ENCODE measurements around the gene CCDC141.

CCDC141 gene

GRCh38 chr2:178845566-178846457 lies 204.1 kb downstream of the CCDC141 start:
- no peaks in the 10 kb centered on the region for H3K4me1 ChIP-seq (ENCODE audit: control extremely low read depth in 1 of 4, control insufficient read depth in 4 of 4, insufficient read depth in 4 of 4, low read length in 3 of 4)
- no peaks in the 10 kb centered on the region for H3K36me3 ChIP-seq (ENCODE audit: control insufficient read depth in 4 of 4, insufficient read depth in 4 of 4, low read length in 3 of 4)
- no peak overlapping the region for H3K27ac ChIP-seq (ENCODE audit: insufficient read depth in 1 of 2, low read depth in 1 of 2, low read length in 2 of 2, poor library complexity in 1 of 2, severe bottlenecking in 2 of 2)
- no peaks in the 10 kb centered on the region for H3K27me3 ChIP-seq (replicated peaks in 2 of 5; ENCODE audit: control insufficient read depth in 4 of 5, insufficient read depth in 5 of 5, low read length in 4 of 5)
- no peak for DNase-seq
- ChIA-PET POLR2A (no interaction called here), CTCF (interaction anchor here (0.6 kb wide), 1 partner anchor 67 kb away, joined by 3 read pairs; no protein-coding TSS in a partner anchor)
- 86% methylated on average over 1 of the region's 2 CpGs for WGBS (ENCODE audit: insufficient coverage)
- no peaks in the 10 kb centered on the region for H3K9me3 ChIP-seq (ENCODE audit: control extremely low read depth in 1 of 5, control insufficient read depth in 4 of 5, insufficient read depth in 2 of 5, low read depth in 1 of 5, low read length in 4 of 5)
- no peak overlapping the region for H3K4me3 ChIP-seq (ENCODE audit: control insufficient read depth in 1 of 7, extremely low read depth in 1 of 7, insufficient read depth in 4 of 7, low read depth in 2 of 7, low read length in 6 of 7)

- no peak overlapping the region for H3K4me3 ChIP-seq (ENCODE audit: control insufficient read depth in 1 of 7, extremely low read depth in 1 of 7, insufficient read depth in 4 of 7, low read depth in 2 of 7, low read length in 6 of 7)
- ChIA-PET CTCF (no interaction called here), POLR2A (interaction anchor here (0.6 kb wide), 1 partner anchor 183 kb away, joined by 4 read pairs; no protein-coding TSS in a partner anchor)
- no peaks in the 10 kb centered on the region for H3K36me3 ChIP-seq (ENCODE audit: control insufficient read depth in 4 of 4, insufficient read depth in 4 of 4, low read length in 3 of 4)
- 100% methylated on average over 1 of the region's 2 CpGs for WGBS (ENCODE audit: insufficient coverage)
- H3K9me3 ChIP-seq (ENCODE audit: control extremely low read depth in 1 of 5, control insufficient read depth in 4 of 5, insufficient read depth in 2 of 5, low read depth in 1 of 5, low read length in 4 of 5): no peaks in the 10 kb centered on the region
- no peaks in the 10 kb centered on the region for H3K4me1 ChIP-seq (ENCODE audit: control extremely low read depth in 1 of 4, control insufficient read depth in 4 of 4, insufficient read depth in 4 of 4, low read length in 3 of 4)
- no peak overlapping the region for H3K27ac ChIP-seq (ENCODE audit: insufficient read depth in 1 of 2, low read depth in 1 of 2, low read length in 2 of 2, poor library complexity in 1 of 2, severe bottlenecking in 2 of 2)
- H3K27me3 ChIP-seq (replicated peaks in 2 of 5; ENCODE audit: control insufficient read depth in 4 of 5, insufficient read depth in 5 of 5, low read length in 4 of 5): no peaks in the 10 kb centered on the region
- no peak for DNase-seq
Observed at GRCh38 chr2:178844701-178845100, 205.2 kb downstream of the CCDC141 start.

GRCh38 chr2:178844269-178844668 lies 205.7 kb downstream of the CCDC141 start:
- ChIA-PET POLR2A (no interaction called here), CTCF (no interaction called here)
- DNase-seq: no peak

GRCh38 chr2:178843697-178844096 lies 206.2 kb downstream of the CCDC141 start:
- Histone ChIP-seq H3K27ac (ENCODE audit: insufficient read depth in 1 of 2, low read depth in 1 of 2, low read length in 2 of 2, poor library complexity in 1 of 2, severe bottlenecking in 2 of 2) (no peak overlapping the region), H3K36me3 (ENCODE audit: control insufficient read depth in 4 of 4, insufficient read depth in 4 of 4, low read length in 3 of 4) (no peaks in the 10 kb centered on the region), H3K27me3 (replicated peaks in 2 of 5; ENCODE audit: control insufficient read depth in 4 of 5, insufficient read depth in 5 of 5, low read length in 4 of 5) (no peaks in the 10 kb centered on the region), H3K4me3 (ENCODE audit: control insufficient read depth in 1 of 7, extremely low read depth in 1 of 7, insufficient read depth in 4 of 7, low read depth in 2 of 7, low read length in 6 of 7) (no peak overlapping the region), H3K9me3 (ENCODE audit: control extremely low read depth in 1 of 5, control insufficient read depth in 4 of 5, insufficient read depth in 2 of 5, low read depth in 1 of 5, low read length in 4 of 5) (no peaks in the 10 kb centered on the region), H3K4me1 (ENCODE audit: control extremely low read depth in 1 of 4, control insufficient read depth in 4 of 4, insufficient read depth in 4 of 4, low read length in 3 of 4) (no peaks in the 10 kb centered on the region)
- POLR2A ChIA-PET: no interaction called here
- no peak for DNase-seq
- CTCF ChIA-PET: no interaction called here
- no CpG with 5 or more reads among the region's 1 CpG for WGBS (ENCODE audit: insufficient coverage)

More at GRCh38 chr2:178844269-178844668, 205.7 kb downstream of the CCDC141 start:
- H3K4me1 ChIP-seq (ENCODE audit: control extremely low read depth in 1 of 4, control insufficient read depth in 4 of 4, insufficient read depth in 4 of 4, low read length in 3 of 4): no peaks in the 10 kb centered on the region
- H3K27ac ChIP-seq (ENCODE audit: insufficient read depth in 1 of 2, low read depth in 1 of 2, low read length in 2 of 2, poor library complexity in 1 of 2, severe bottlenecking in 2 of 2): no peak overlapping the region
- H3K36me3 ChIP-seq (ENCODE audit: control insufficient read depth in 4 of 4, insufficient read depth in 4 of 4, low read length in 3 of 4): no peaks in the 10 kb centered on the region
- WGBS (ENCODE audit: insufficient coverage): 94% methylated on average over 4 of the region's 4 CpGs
- H3K27me3 ChIP-seq (replicated peaks in 2 of 5; ENCODE audit: control insufficient read depth in 4 of 5, insufficient read depth in 5 of 5, low read length in 4 of 5): no peaks in the 10 kb centered on the region
- H3K9me3 ChIP-seq (ENCODE audit: control extremely low read depth in 1 of 5, control insufficient read depth in 4 of 5, insufficient read depth in 2 of 5, low read depth in 1 of 5, low read length in 4 of 5): no peaks in the 10 kb centered on the region
- H3K4me3 ChIP-seq (ENCODE audit: control insufficient read depth in 1 of 7, extremely low read depth in 1 of 7, insufficient read depth in 4 of 7, low read depth in 2 of 7, low read length in 6 of 7): no peak overlapping the region

GRCh38 chr2:178836807-178837206 lies 213.1 kb downstream of the CCDC141 start:
- POLR2A ChIA-PET: no interaction called here
- H3K27ac ChIP-seq (ENCODE audit: insufficient read depth in 1 of 2, low read depth in 1 of 2, low read length in 2 of 2, poor library complexity in 1 of 2, severe bottlenecking in 2 of 2): no peak overlapping the region
- H3K4me1 ChIP-seq (ENCODE audit: control extremely low read depth in 1 of 4, control insufficient read depth in 4 of 4, insufficient read depth in 4 of 4, low read length in 3 of 4): no peaks in the 10 kb centered on the region
- no peak overlapping the region for H3K4me3 ChIP-seq (ENCODE audit: control insufficient read depth in 1 of 7, extremely low read depth in 1 of 7, insufficient read depth in 4 of 7, low read depth in 2 of 7, low read length in 6 of 7)
- H3K9me3 ChIP-seq (ENCODE audit: control extremely low read depth in 1 of 5, control insufficient read depth in 4 of 5, insufficient read depth in 2 of 5, low read depth in 1 of 5, low read length in 4 of 5): no peaks in the 10 kb centered on the region
- H3K36me3 ChIP-seq (ENCODE audit: control insufficient read depth in 4 of 4, insufficient read depth in 4 of 4, low read length in 3 of 4): peaks cover 0 to 5% (median 0%) of the 10 kb centered on the region in 4 experiments
- 91% methylated on average over 4 of the region's 4 CpGs for WGBS (ENCODE audit: insufficient coverage)
- CTCF ChIA-PET: no interaction called here
- peaks cover 0 to 2% (median 0%) of the 10 kb centered on the region in 5 experiments for H3K27me3 ChIP-seq (replicated peaks in 2 of 5; ENCODE audit: control insufficient read depth in 4 of 5, insufficient read depth in 5 of 5, low read length in 4 of 5)
- DNase-seq: no peak

- H3K36me3 ChIP-seq (ENCODE audit: control insufficient read depth in 4 of 4, insufficient read depth in 4 of 4, low read length in 3 of 4): peaks cover 0 to 5% (median 0%) of the 10 kb centered on the region in 4 experiments
- H3K27ac ChIP-seq (ENCODE audit: insufficient read depth in 1 of 2, low read depth in 1 of 2, low read length in 2 of 2, poor library complexity in 1 of 2, severe bottlenecking in 2 of 2): no peak overlapping the region
- H3K4me3 ChIP-seq (ENCODE audit: control insufficient read depth in 1 of 7, extremely low read depth in 1 of 7, insufficient read depth in 4 of 7, low read depth in 2 of 7, low read length in 6 of 7): no peak overlapping the region
- WGBS (ENCODE audit: insufficient coverage): 93% methylated on average over 9 of the region's 9 CpGs
- H3K27me3 ChIP-seq (replicated peaks in 2 of 5; ENCODE audit: control insufficient read depth in 4 of 5, insufficient read depth in 5 of 5, low read length in 4 of 5): peaks cover 0 to 2% (median 0%) of the 10 kb centered on the region in 5 experiments
- no peak for DNase-seq
- CTCF ChIA-PET: no interaction called here
- POLR2A ChIA-PET: no interaction called here
- no peaks in the 10 kb centered on the region for H3K4me1 ChIP-seq (ENCODE audit: control extremely low read depth in 1 of 4, control insufficient read depth in 4 of 4, insufficient read depth in 4 of 4, low read length in 3 of 4)
- no peaks in the 10 kb centered on the region for H3K9me3 ChIP-seq (ENCODE audit: control extremely low read depth in 1 of 5, control insufficient read depth in 4 of 5, insufficient read depth in 2 of 5, low read depth in 1 of 5, low read length in 4 of 5)
Observed at GRCh38 chr2:178834086-178834485, 215.9 kb downstream of the CCDC141 start.

GRCh38 chr2:178833382-178833781 lies 216.6 kb downstream of the CCDC141 start:
- 94% methylated on average over 2 of the region's 5 CpGs for WGBS (ENCODE audit: insufficient coverage)
- ChIA-PET POLR2A (no interaction called here), CTCF (interaction anchor here (0.6 kb wide), 1 partner anchor 17 kb away, joined by 3 read pairs; no protein-coding TSS in a partner anchor)
- Histone ChIP-seq H3K36me3 (ENCODE audit: control insufficient read depth in 4 of 4, insufficient read depth in 4 of 4, low read length in 3 of 4) (peaks cover 0 to 5% (median 0%) of the 10 kb centered on the region in 4 experiments), H3K27me3 (replicated peaks in 2 of 5; ENCODE audit: control insufficient read depth in 4 of 5, insufficient read depth in 5 of 5, low read length in 4 of 5) (peaks cover 0 to 2% (median 0%) of the 10 kb centered on the region in 5 experiments), H3K9me3 (ENCODE audit: control extremely low read depth in 1 of 5, control insufficient read depth in 4 of 5, insufficient read depth in 2 of 5, low read depth in 1 of 5, low read length in 4 of 5) (no peaks in the 10 kb centered on the region), H3K4me1 (ENCODE audit: control extremely low read depth in 1 of 4, control insufficient read depth in 4 of 4, insufficient read depth in 4 of 4, low read length in 3 of 4) (no peaks in the 10 kb centered on the region), H3K4me3 (ENCODE audit: control insufficient read depth in 1 of 7, extremely low read depth in 1 of 7, insufficient read depth in 4 of 7, low read depth in 2 of 7, low read length in 6 of 7) (no peak overlapping the region), H3K27ac (ENCODE audit: insufficient read depth in 1 of 2, low read depth in 1 of 2, low read length in 2 of 2, poor library complexity in 1 of 2, severe bottlenecking in 2 of 2) (no peak overlapping the region)
- DNase-seq: no peak
